Adrenal gland (tissue), 12 donors: ENCODE results near the gene ZMIZ2. TPM values are rescaled to one million over a fixed set of nuclear protein-coding genes. Genes with fewer than 3 reads are reported as not detected.

Experiments
- DNase-seq, 7 donors: peaks; one replicate each; pipeline ENCODE4 v3.0.0-alpha.2; 2019 to 2020
- H3K27ac ChIP-seq, 5 donors: fragments of 200-600 bp; sonication (generic) in 4 of 5; 1 replicate in 3 of 5; 2 replicates in 2 of 5; pipeline versions ENCODE4 v1.5.1 to v1.8.0; 2016 to 2020; ENCODE audit warnings: mild to moderate bottlenecking in 1 of 5
- H3K27me3 ChIP-seq: fragments of 200-600 bp; 2 replicates; pipeline ENCODE4 v1.8.0; 2021
- H3K36me3 ChIP-seq, 2 donors: fragments of 200-600 bp; replicated peaks in 1 of 2; 1 replicate in 1 of 2; 2 replicates in 1 of 2; pipeline versions ENCODE4 v1.5.1 to v1.8.0; 2018 to 2022
- H3K4me1 ChIP-seq, 2 donors: fragments of 200-600 bp; replicated peaks in 1 of 2; 1 replicate in 1 of 2; 2 replicates in 1 of 2; pipeline versions ENCODE4 v1.5.1 to v1.8.0; 2018 to 2021
- H3K4me3 ChIP-seq, 4 donors: fragments of 200-600 bp; sonication (generic) in 3 of 4; one replicate each; pipeline ENCODE4 v1.5.1; 2016 to 2018
- H3K9me3 ChIP-seq, 3 donors: fragments of 200-600 bp; sonication (generic) in 1 of 3; replicated peaks in 1 of 3; 1 replicate in 2 of 3; 2 replicates in 1 of 3; pipeline versions ENCODE4 v1.5.1 to v1.8.0; 2016 to 2021
- CTCF ChIP-seq, 6 experiments: fragments of 450-650 bp in 4 of 6; fragments of 200-600 bp in 2 of 6; sonication (generic) in 1 of 6; IDR thresholded peaks; 1 replicate in 5 of 6; 2 replicates in 1 of 6; pipeline versions ENCODE4 v1.5.1 to v1.8.0; 2016 to 2021; ENCODE audit warnings: antibody characterized with exemption in 6 of 6, mild to moderate bottlenecking in 2 of 6, moderate library complexity in 1 of 6
- POLR2A ChIP-seq, 2 donors: fragments of 450-650 bp; IDR thresholded peaks; one replicate each; pipeline ENCODE4 v1.6.1; 2017; ENCODE audit warnings: antibody characterized with exemption in 2 of 2, mild to moderate bottlenecking in 2 of 2, moderate library complexity in 1 of 2
- WGBS, 4 donors: extraction: QIAGEN DNeasy Blood & Tissue Kit in 2 of 4; methylation state at CpG; one replicate each; pipeline versions ENCODE4 v1.1.5 to v1.1.7; 2013 to 2017; 5-methylcytosine and 5-hydroxymethylcytosine counted together
- intact Hi-C, 2 donors: fragments of 100-400 bp; cut with DNase I; formaldehyde crosslinking; loops; one replicate each; pipeline versions ENCODE4 v1.14.1 to v1.15.0; 2022 to 2023
- polyA plus RNA-seq, 3 donors: library from polyadenylated mRNA; stranded (reverse); fragments of 200-250 nt in 2 of 3; fragments of 350-450 nt in 1 of 3; fragmentation: Illumina TruSeq in 1 of 3; extraction: RNeasy Lipid Tissue Mini Kit (QIAGEN cat#74804) in 1 of 3; gene quantifications; one replicate each; pipeline ENCODE4 v1.2.3, GENCODE V29; 2013 to 2014
- total RNA-seq, 9 donors: library from RNA; depleted of rRNA in 4 of 9; stranded (reverse); fragments of >200 nt in 4 of 9; fragments of 120-200 nt in 1 of 9; fragmentation: NEBNext Ultra II Directional in 1 of 9; extraction: Animal tissue kit (Norgen Biotek cat#: 25700) in 1 of 9; gene quantifications; one replicate each; pipeline versions ENCODE4 v1.1.0 to v1.2.4, GENCODE V29; 2013 to 2023
- donor health status: healthy with polysubstance abuse.
- donor health status: Bipolar disorder and iron deficiency.
- donor health status: DM: yes; HTN: yes; CAD: no.
- donor health status: DM: no; HTN: no; CAD: no.
- donor health status: DM: no; HTN: no; CAD: no.
- donor health status: DM: yes; HTN: yes; CAD: no.

Gene ZMIZ2
- total and polyA plus RNA-seq, 12 donors: 7.9 to 280 (median 53.7) TPM

- Histone ChIP-seq H3K4me3 (no peak overlapping the region), H3K36me3 (peaks cover 0 to 81% of the 10 kb centered on the region in 2 donors), H3K27ac (peak overlapping the region in 1 of 5 donors; percentile 78), H3K9me3 (no peaks in the 10 kb centered on the region), H3K27me3 (no peaks in the 10 kb centered on the region), H3K4me1 (peaks cover 8 to 19% of the 10 kb centered on the region in 2 donors)
- 94 to 97% (median 96%) methylated on average over 6 of the region's 6 CpGs for WGBS, 4 donors
- intact Hi-C loops: loop anchor here (10.0 kb wide), 3 partner anchors 71 to 179 kb away; partner anchors contain the start of gene TMED4 (in 1 of the 2)
- TF ChIP-seq CTCF (IDR thresholded peaks at IDR 0.05) (no peak), POLR2A (IDR thresholded peaks at IDR 0.05) (no peak)
- DNase-seq: no peak
These were observed 15.4 kb downstream of the ZMIZ2 start for GRCh38 chr7:44764081-44764480.

GRCh38 chr7:44764665-44765578 lies 16.3 kb downstream of the ZMIZ2 start:
- Histone ChIP-seq H3K4me1 (peaks cover 12 to 28% of the 10 kb centered on the region in 2 donors), H3K9me3 (no peaks in the 10 kb centered on the region), H3K4me3 (no peak overlapping the region), H3K27me3 (no peaks in the 10 kb centered on the region), H3K27ac (peak overlapping the region in 2 of 5 donors; percentile 38 to 78), H3K36me3 (peaks cover 0 to 74% of the 10 kb centered on the region in 2 donors)
- peak in 6 of 7 donors; percentile 70 to 90 (median 80) for DNase-seq
- peak in 3 of 6 experiments; percentile 34 to 42 (median 39) for TF ChIP-seq CTCF (IDR thresholded peaks at IDR 0.05)
- TF ChIP-seq POLR2A (IDR thresholded peaks at IDR 0.05): no peak
- 65 to 81% (median 73%) methylated on average over 11 to 22 of the region's 22 CpGs for WGBS, 4 donors
- intact Hi-C loops: loop anchor here (10.0 kb wide), 3 partner anchors 70 to 180 kb away; partner anchors contain the start of gene TMED4 (in 1 of the 2)

GRCh38 chr7:44765579-44766415 lies 17.1 kb downstream of the ZMIZ2 start:
- Histone ChIP-seq H3K9me3 (no peaks in the 10 kb centered on the region), H3K4me1 (peaks cover 12 to 32% of the 10 kb centered on the region in 2 donors), H3K4me3 (no peak overlapping the region), H3K36me3 (peaks cover 0 to 65% of the 10 kb centered on the region in 2 donors), H3K27ac (peak overlapping the region in 2 of 5 donors; percentile 38 to 78), H3K27me3 (no peaks in the 10 kb centered on the region)
- intact Hi-C loops: loop anchor here (10.0 kb wide), 3 partner anchors 69 to 181 kb away; partner anchors contain the start of gene TMED4 (in 1 of the 2)
- DNase-seq: no peak
- WGBS, 4 donors: 60 to 74% (median 66%) methylated on average over 6 to 17 of the region's 17 CpGs
- TF ChIP-seq POLR2A (IDR thresholded peaks at IDR 0.05): no peak
- no peak for TF ChIP-seq CTCF (IDR thresholded peaks at IDR 0.05)
